Hematopoietic multipotent progenitor cell (in vitro differentiated cells): ENCODE results near the gene OTUD6A. TPM values are rescaled to one million over a fixed set of nuclear protein-coding genes. Genes with fewer than 3 reads are reported as not detected.

ENCODE experiments used
- small RNA-seq: library from RNA; depleted of rRNA; stranded (forward); fragments of <200 nt; gene quantifications from one replicate; pipeline ENCODE3, GENCODE V24; 2012
- total RNA-seq: library from RNA; depleted of rRNA; stranded (reverse); fragments of >200 nt; gene quantifications from one replicate; pipeline ENCODE4 v1.2.3, GENCODE V29; 2012

Gene OTUD6A
- total RNA-seq, 1 donor, result not detected

Small RNAs within 50 kb of the gene (small RNA-seq; reads per million reads assigned to genes)
- not detected for gene MIR676

Other genes with a start within 250 kb of the OTUD6A start
- not detected for gene AWAT2, start 12.5 kb upstream of the OTUD6A start, total RNA-seq
- 84.3 TPM for gene IGBP1, start 71.0 kb downstream of the OTUD6A start, total RNA-seq
- gene DGAT2L6, start 115.0 kb downstream of the OTUD6A start, total RNA-seq, result not detected
- not detected for gene AWAT1, start 172.2 kb downstream of the OTUD6A start, total RNA-seq
- gene P2RY4, start 197.7 kb downstream of the OTUD6A start, total RNA-seq, result 0.81 TPM
- not detected for gene ARR3, start 205.9 kb downstream of the OTUD6A start, total RNA-seq
- not detected for gene RAB41, start 219.7 kb downstream of the OTUD6A start, total RNA-seq
- gene PDZD11, start 227.5 kb downstream of the OTUD6A start, total RNA-seq, result 10.8 TPM
- 0.81 TPM for gene KIF4A, start 227.6 kb downstream of the OTUD6A start, total RNA-seq